ENCODE results near the gene ALDH3A2.
"Not testable (repeated sequence)": the region's sequence is repeated elsewhere in the genome, so short reads cannot be mapped to it uniquely, and the experiment has no call there.

ALDH3A2 gene

DNA sequence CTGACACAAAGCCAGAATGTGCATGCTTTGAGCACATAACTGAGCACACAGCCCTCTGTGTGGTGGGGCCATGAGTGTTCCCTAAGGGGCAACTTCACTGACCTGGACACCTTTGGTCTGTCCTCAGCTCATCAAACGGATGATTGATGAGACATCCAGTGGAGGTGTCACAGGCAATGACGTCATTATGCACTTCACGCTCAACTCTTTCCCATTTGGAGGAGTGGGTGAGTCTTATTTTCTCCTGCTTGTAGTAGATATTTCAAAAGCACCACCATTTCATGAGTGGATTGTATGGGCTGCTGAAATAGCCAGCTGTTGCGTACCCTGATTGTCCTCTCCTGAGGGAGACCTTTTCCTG lies 16.2 kb downstream of the ALDH3A2 start:
- H3K4me1 ChIP-seq (ENCODE audit: control insufficient read depth in 2 of 2, insufficient read depth in 1 of 2, low read depth in 1 of 2, low read length in 2 of 2), result peaks cover 0 to 7% of the 10 kb centered on the region in 2 donors
- no peak overlapping the region for H2BK5ac ChIP-seq (ENCODE audit: low read length)
- no peak overlapping the region for H2BK12ac ChIP-seq (ENCODE audit: low read length)
- DNase-seq (ENCODE audit: low spot score), result no peak
- no peak overlapping the region for H2AFZ ChIP-seq (ENCODE audit: low read length)
- H3K18ac ChIP-seq (ENCODE audit: low read length), result no peak overlapping the region
- H2AK5ac ChIP-seq (ENCODE audit: low read depth, low read length), result no peak overlapping the region
- no peak overlapping the region for H3K9ac ChIP-seq (ENCODE audit: low read depth, low read length, poor library complexity)
- no CpG with 5 or more reads among the region's 4 CpGs for WGBS, 2 donors (ENCODE audit: extremely low coverage in 2 of 2, insufficient read length in 2 of 2, insufficient replicate concordance in 1 of 2)
- H3K27ac ChIP-seq (replicated peaks; ENCODE audit: low read length), result no peak overlapping the region
- no peaks in the 10 kb centered on the region for H3K9me3 ChIP-seq (replicated peaks in 1 of 2; ENCODE audit: control insufficient read depth in 2 of 2, insufficient read depth in 1 of 2, low read depth in 1 of 2, low read length in 2 of 2)
- H4K8ac ChIP-seq (ENCODE audit: low read depth, low read length), result no peak overlapping the region
- H2BK120ac ChIP-seq (ENCODE audit: low read depth, low read length), result no peak overlapping the region
- H3K27me3 ChIP-seq (ENCODE audit: control insufficient read depth in 3 of 3, insufficient read depth in 3 of 3, low read depth in 1 of 3, low read length in 3 of 3), result no peaks in the 10 kb centered on the region
- no peaks in the 10 kb centered on the region for H3K79me1 ChIP-seq (ENCODE audit: low read depth, low read length)
- no peak overlapping the region for H3K4me3 ChIP-seq (ENCODE audit: low read length in 2 of 2)
- H3K4me2 ChIP-seq (ENCODE audit: insufficient read depth, low read length, poor library complexity, severe bottlenecking), result no peak overlapping the region
- no peak overlapping the region for H3K23ac ChIP-seq (ENCODE audit: low read depth, low read length, poor library complexity)
- H3K36me3 ChIP-seq (replicated peaks in 1 of 2; ENCODE audit: control insufficient read depth in 2 of 2, insufficient read depth in 2 of 2, low read length in 2 of 2), result peaks cover 19 to 55% of the 10 kb centered on the region in 2 donors
- H2BK15ac ChIP-seq (ENCODE audit: low read length), result no peak overlapping the region
- no peak overlapping the region for H3K14ac ChIP-seq (ENCODE audit: low read length)
- H3K4ac ChIP-seq (ENCODE audit: low read length), result no peak overlapping the region
- H4K91ac ChIP-seq (ENCODE audit: low read depth, low read length, poor library complexity), result no peak overlapping the region

DNA sequence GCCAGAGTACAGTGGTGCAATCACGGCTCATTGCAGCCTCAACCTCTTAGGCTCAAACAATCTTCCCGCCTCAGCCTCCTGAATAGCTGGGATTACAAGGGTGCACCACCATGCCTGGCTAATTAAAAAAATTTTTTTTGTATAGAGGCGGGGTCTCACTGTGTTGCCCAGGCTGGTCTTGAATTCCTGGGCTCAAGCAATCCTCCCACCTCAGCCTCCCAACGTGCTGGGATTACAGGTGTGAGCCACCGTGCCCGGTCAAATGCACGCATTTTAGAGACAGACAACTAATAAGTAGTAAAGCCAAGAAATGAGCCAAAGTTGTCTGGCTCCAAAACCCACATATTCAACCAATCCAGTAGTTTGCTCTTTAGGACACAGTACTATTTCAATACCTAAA lies 21.1 kb downstream of the ALDH3A2 start:
- H2AK5ac ChIP-seq (ENCODE audit: low read depth, low read length); H4K91ac ChIP-seq (ENCODE audit: low read depth, low read length, poor library complexity); H3K4ac ChIP-seq (ENCODE audit: low read length); DNase-seq (ENCODE audit: low spot score); H2BK15ac ChIP-seq (ENCODE audit: low read length); H3K4me1 ChIP-seq (ENCODE audit: control insufficient read depth in 2 of 2, insufficient read depth in 1 of 2, low read depth in 1 of 2, low read length in 2 of 2); H3K9ac ChIP-seq (ENCODE audit: low read depth, low read length, poor library complexity); H2BK120ac ChIP-seq (ENCODE audit: low read depth, low read length); H3K27me3 ChIP-seq (ENCODE audit: control insufficient read depth in 3 of 3, insufficient read depth in 3 of 3, low read depth in 1 of 3, low read length in 3 of 3); H3K23ac ChIP-seq (ENCODE audit: low read depth, low read length, poor library complexity); H3K18ac ChIP-seq (ENCODE audit: low read length); H3K4me2 ChIP-seq (ENCODE audit: insufficient read depth, low read length, poor library complexity, severe bottlenecking); H2AFZ ChIP-seq (ENCODE audit: low read length); H2BK12ac ChIP-seq (ENCODE audit: low read length); H4K8ac ChIP-seq (ENCODE audit: low read depth, low read length); H3K9me3 ChIP-seq (replicated peaks in 1 of 2; ENCODE audit: control insufficient read depth in 2 of 2, insufficient read depth in 1 of 2, low read depth in 1 of 2, low read length in 2 of 2); H3K4me3 ChIP-seq (ENCODE audit: low read length in 2 of 2); H3K79me1 ChIP-seq (ENCODE audit: low read depth, low read length); H2BK5ac ChIP-seq (ENCODE audit: low read length); H3K27ac ChIP-seq (replicated peaks; ENCODE audit: low read length); H3K14ac ChIP-seq (ENCODE audit: low read length): not testable (repeated sequence)
- WGBS, 2 donors (ENCODE audit: extremely low coverage in 2 of 2, insufficient read length in 2 of 2, insufficient replicate concordance in 1 of 2), result no CpG with 5 or more reads among the region's 7 CpGs
- peaks cover 17 to 32% of the 10 kb centered on the region in 2 donors for H3K36me3 ChIP-seq (replicated peaks in 1 of 2; ENCODE audit: control insufficient read depth in 2 of 2, insufficient read depth in 2 of 2, low read length in 2 of 2)

DNA sequence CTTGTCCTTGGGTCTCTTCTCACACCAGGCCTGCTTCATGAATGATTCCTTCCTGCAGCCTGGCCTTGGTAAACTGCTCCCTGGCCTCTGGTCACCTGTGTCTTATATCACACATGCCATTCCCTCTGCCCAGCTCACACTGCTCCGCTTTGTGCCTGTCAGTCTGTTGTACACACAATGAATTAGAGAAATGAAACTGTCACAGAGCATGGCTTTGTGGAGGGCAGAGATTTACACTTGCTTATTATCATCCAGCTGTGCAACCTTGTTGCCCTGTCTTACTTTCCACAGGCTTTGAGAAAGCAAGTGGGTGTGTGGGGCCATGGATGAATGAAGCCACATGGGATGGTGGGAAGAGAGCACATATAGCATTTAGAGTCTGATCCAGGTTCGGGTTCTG lies 22.4 kb downstream of the ALDH3A2 start:
- H2BK5ac ChIP-seq (ENCODE audit: low read length), result no peak overlapping the region
- no peak overlapping the region for H3K27ac ChIP-seq (replicated peaks; ENCODE audit: low read length)
- H3K14ac ChIP-seq (ENCODE audit: low read length), result no peak overlapping the region
- H2AK5ac ChIP-seq (ENCODE audit: low read depth, low read length), result no peak overlapping the region
- no peaks in the 10 kb centered on the region for H3K4me1 ChIP-seq (ENCODE audit: control insufficient read depth in 2 of 2, insufficient read depth in 1 of 2, low read depth in 1 of 2, low read length in 2 of 2)
- no CpG with 5 or more reads among the region's 2 CpGs for WGBS, 2 donors (ENCODE audit: extremely low coverage in 2 of 2, insufficient read length in 2 of 2, insufficient replicate concordance in 1 of 2)
- H2BK120ac ChIP-seq (ENCODE audit: low read depth, low read length), result no peak overlapping the region
- H3K9ac ChIP-seq (ENCODE audit: low read depth, low read length, poor library complexity), result no peak overlapping the region
- no peak overlapping the region for H3K4me2 ChIP-seq (ENCODE audit: insufficient read depth, low read length, poor library complexity, severe bottlenecking)
- H3K79me1 ChIP-seq (ENCODE audit: low read depth, low read length), result no peaks in the 10 kb centered on the region
- no peak for DNase-seq (ENCODE audit: low spot score)
- no peak overlapping the region for H4K91ac ChIP-seq (ENCODE audit: low read depth, low read length, poor library complexity)
- H4K8ac ChIP-seq (ENCODE audit: low read depth, low read length), result no peak overlapping the region
- no peak overlapping the region for H3K4me3 ChIP-seq (ENCODE audit: low read length in 2 of 2)
- H3K18ac ChIP-seq (ENCODE audit: low read length), result no peak overlapping the region
- H2BK15ac ChIP-seq (ENCODE audit: low read length), result no peak overlapping the region
- peaks cover 17 to 29% of the 10 kb centered on the region in 2 donors for H3K36me3 ChIP-seq (replicated peaks in 1 of 2; ENCODE audit: control insufficient read depth in 2 of 2, insufficient read depth in 2 of 2, low read length in 2 of 2)
- H3K23ac ChIP-seq (ENCODE audit: low read depth, low read length, poor library complexity), result no peak overlapping the region
- H2AFZ ChIP-seq (ENCODE audit: low read length), result no peak overlapping the region
- H3K4ac ChIP-seq (ENCODE audit: low read length), result no peak overlapping the region
- H3K9me3 ChIP-seq (replicated peaks in 1 of 2; ENCODE audit: control insufficient read depth in 2 of 2, insufficient read depth in 1 of 2, low read depth in 1 of 2, low read length in 2 of 2), result peaks cover 0 to 5% of the 10 kb centered on the region in 2 donors
- H2BK12ac ChIP-seq (ENCODE audit: low read length), result no peak overlapping the region
- H3K27me3 ChIP-seq (ENCODE audit: control insufficient read depth in 3 of 3, insufficient read depth in 3 of 3, low read depth in 1 of 3, low read length in 3 of 3), result no peaks in the 10 kb centered on the region

DNA sequence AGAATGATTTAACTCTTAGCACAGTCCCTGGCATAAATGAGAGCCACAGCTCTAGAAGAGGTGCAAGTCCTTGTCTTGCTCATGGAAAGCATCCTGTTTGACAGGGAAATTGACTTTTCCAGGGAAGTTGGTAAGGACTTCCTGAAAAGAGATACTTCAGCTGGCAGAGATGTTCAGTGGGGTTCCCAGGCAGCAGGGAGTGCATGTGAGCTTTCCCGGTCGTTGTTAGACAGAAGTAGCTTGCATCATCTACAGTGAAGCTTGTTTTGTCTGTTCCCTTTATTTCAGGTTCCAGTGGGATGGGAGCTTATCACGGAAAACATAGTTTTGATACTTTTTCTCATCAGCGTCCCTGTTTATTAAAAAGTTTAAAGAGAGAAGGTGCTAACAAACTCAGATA lies 22.9 kb downstream of the ALDH3A2 start:
- Histone ChIP-seq H2AFZ (ENCODE audit: low read length) (no peak overlapping the region), H3K14ac (ENCODE audit: low read length) (no peak overlapping the region), H3K4me2 (ENCODE audit: insufficient read depth, low read length, poor library complexity, severe bottlenecking) (no peak overlapping the region), H3K79me1 (ENCODE audit: low read depth, low read length) (no peaks in the 10 kb centered on the region), H2BK5ac (ENCODE audit: low read length) (no peak overlapping the region), H3K36me3 (replicated peaks in 1 of 2; ENCODE audit: control insufficient read depth in 2 of 2, insufficient read depth in 2 of 2, low read length in 2 of 2) (peaks cover 18 to 31% of the 10 kb centered on the region in 2 donors), H2BK120ac (ENCODE audit: low read depth, low read length) (no peak overlapping the region), H3K9me3 (replicated peaks in 1 of 2; ENCODE audit: control insufficient read depth in 2 of 2, insufficient read depth in 1 of 2, low read depth in 1 of 2, low read length in 2 of 2) (peaks cover 0 to 8% of the 10 kb centered on the region in 2 donors), H2BK15ac (ENCODE audit: low read length) (no peak overlapping the region), H3K27ac (replicated peaks; ENCODE audit: low read length) (no peak overlapping the region), H3K18ac (ENCODE audit: low read length) (no peak overlapping the region), H2BK12ac (ENCODE audit: low read length) (no peak overlapping the region), H2AK5ac (ENCODE audit: low read depth, low read length) (no peak overlapping the region), H3K23ac (ENCODE audit: low read depth, low read length, poor library complexity) (no peak overlapping the region), H3K4ac (ENCODE audit: low read length) (no peak overlapping the region), H4K8ac (ENCODE audit: low read depth, low read length) (no peak overlapping the region), H3K4me3 (ENCODE audit: low read length in 2 of 2) (no peak overlapping the region), H3K9ac (ENCODE audit: low read depth, low read length, poor library complexity) (no peak overlapping the region), H3K27me3 (ENCODE audit: control insufficient read depth in 3 of 3, insufficient read depth in 3 of 3, low read depth in 1 of 3, low read length in 3 of 3) (no peaks in the 10 kb centered on the region), H4K91ac (ENCODE audit: low read depth, low read length, poor library complexity) (no peak overlapping the region), H3K4me1 (ENCODE audit: control insufficient read depth in 2 of 2, insufficient read depth in 1 of 2, low read depth in 1 of 2, low read length in 2 of 2) (no peaks in the 10 kb centered on the region)
- no CpG with 5 or more reads among the region's 4 CpGs for WGBS, 2 donors (ENCODE audit: extremely low coverage in 2 of 2, insufficient read length in 2 of 2, insufficient replicate concordance in 1 of 2)
- no peak for DNase-seq (ENCODE audit: low spot score)
